Pancreas (tissue), 10 donors: ENCODE data around the gene NEK6. TPM values are rescaled to one million over a fixed set of nuclear protein-coding genes. Genes with fewer than 3 reads are reported as not detected.
"Not testable (repeated sequence)": the region's sequence is repeated elsewhere in the genome, so short reads cannot be mapped to it uniquely, and the experiment has no call there.

Experiments used
- ATAC-seq, 4 donors: fragments of 200-7000 bp; cut with Tn5 transposase; one replicate each; pipeline versions ENCODE4 v1.8.0 to v1.9.1; 2020; ENCODE audit warnings: mild to moderate bottlenecking in 4 of 4, moderate library complexity in 4 of 4
- DNase-seq, 6 donors: peaks; one replicate each; pipeline ENCODE4 v3.0.0-alpha.2; 2020
- FAIRE-seq: peaks from 2 replicates; lab custom pipeline; 2012; peaks lifted over from hg19 to GRCh38; lab: Jason Lieb, UNC
- H3K27ac ChIP-seq, 4 donors: fragments of 200-600 bp; sonication (generic); 1 replicate in 3 of 4; 2 replicates in 1 of 4; pipeline versions ENCODE4 v1.5.0 to v1.8.0; 2020
- H3K27me3 ChIP-seq, 4 donors: fragments of 200-600 bp; one replicate each; pipeline ENCODE4 v1.8.0; 2021
- H3K36me3 ChIP-seq, 3 donors: fragments of 200-600 bp; sonication (generic) in 1 of 3; one replicate each; pipeline versions ENCODE4 v1.5.0 to v1.8.0; 2020 to 2021
- H3K4me1 ChIP-seq, 3 donors: fragments of 200-600 bp; one replicate each; pipeline ENCODE4 v1.8.0; 2021
- H3K4me3 ChIP-seq, 4 donors: fragments of 200-600 bp; sonication (generic) in 2 of 4; one replicate each; pipeline versions ENCODE4 v1.5.0 to v1.8.0; 2020 to 2021
- H3K9me3 ChIP-seq, 4 donors: fragments of 200-600 bp; one replicate each; pipeline ENCODE4 v1.8.0; 2021
- WGBS, 2 donors: extraction: QIAGEN DNeasy Blood & Tissue Kit; methylation state at CpG; one replicate each; pipeline ENCODE4 v1.1.7; 2013; 5-methylcytosine and 5-hydroxymethylcytosine counted together
- intact Hi-C, 3 donors: fragments of 100-400 bp; cut with DNase I; formaldehyde crosslinking; loops; one replicate each; pipeline versions ENCODE4 v1.11.1 to v1.14.2; 2022
- polyA plus RNA-seq, 2 donors: library from polyadenylated mRNA; stranded (reverse); fragments of 200-250 nt; gene quantifications; one replicate each; pipeline ENCODE4 v1.2.3, GENCODE V29; 2013
- total RNA-seq, 6 donors: library from RNA; stranded (reverse); fragmentation: NEBNext Ultra II Directional in 4 of 6; extraction: Animal tissue kit (Norgen Biotek cat#: 25700) in 4 of 6; gene quantifications; one replicate each; pipeline versions ENCODE4 v1.2.1 to v1.2.4, GENCODE V29; 2021 to 2023
- TF ChIP-seq, protein P1 (sequence below), 4 donors: fragments of 200-600 bp; sonication (generic) in 3 of 4; IDR thresholded peaks; one replicate each; pipeline versions ENCODE4 v1.5.0 to v1.8.0; 2021; ENCODE audit warnings: antibody characterized with exemption in 4 of 4
- donor health status: healthy with polysubstance abuse.
- donor health status: DM: no; HTN: no; CAD: no; lungs with moderate emphysema.
- donor health status: DM: no; HTN: no; CAD: no.
- donor health status: control.
- donor health status: control.
- donor health status: Bipolar disorder and iron deficiency.
- donor health status: DM: yes; HTN: yes; CAD: no.
- donor health status: DM: no; HTN: no; CAD: no.
- donor health status: DM: no; HTN: no; CAD: no.
- donor health status: DM: yes; HTN: yes; CAD: no.

Gene NEK6
- total and polyA plus RNA-seq, 8 donors = 7.8 to 67.0 (median 29.7) TPM

DNA sequence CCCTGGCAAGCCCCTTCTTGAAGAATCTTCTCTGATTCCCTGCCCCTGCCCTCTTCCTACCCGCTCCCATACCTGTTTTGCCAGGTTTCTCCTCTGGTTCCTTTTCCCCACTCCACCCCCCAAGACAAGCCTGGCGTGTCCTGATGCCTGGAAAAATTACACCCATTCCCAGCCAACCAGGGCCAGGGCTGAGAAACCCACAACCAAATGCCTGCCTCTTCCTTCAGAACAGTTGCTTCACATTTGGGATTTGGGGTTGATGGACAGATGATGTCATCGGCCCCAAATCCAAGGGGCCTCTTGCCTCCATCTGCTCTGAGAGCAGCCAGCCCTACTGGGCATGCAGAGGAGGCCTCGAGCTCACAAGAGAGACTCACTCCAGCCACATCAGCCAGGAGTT lies 8.8 kb upstream of the NEK6 start:
- DNase-seq = peak in 1 of 6 donors; percentile 26
- H3K4me3 ChIP-seq = no peak overlapping the region
- H3K36me3 ChIP-seq = no peaks in the 10 kb centered on the region
- WGBS, 2 donors = 85 to 87% methylated on average over 4 of the region's 4 CpGs
- H3K9me3 ChIP-seq = no peaks in the 10 kb centered on the region
- no peak overlapping the region for H3K27ac ChIP-seq
- ATAC-seq = no peak
- H3K4me1 ChIP-seq = no peaks in the 10 kb centered on the region
- FAIRE-seq = no peak
- no peaks in the 10 kb centered on the region for H3K27me3 ChIP-seq
- intact Hi-C loops = no loop called here
- TF ChIP-seq, protein P1, sequence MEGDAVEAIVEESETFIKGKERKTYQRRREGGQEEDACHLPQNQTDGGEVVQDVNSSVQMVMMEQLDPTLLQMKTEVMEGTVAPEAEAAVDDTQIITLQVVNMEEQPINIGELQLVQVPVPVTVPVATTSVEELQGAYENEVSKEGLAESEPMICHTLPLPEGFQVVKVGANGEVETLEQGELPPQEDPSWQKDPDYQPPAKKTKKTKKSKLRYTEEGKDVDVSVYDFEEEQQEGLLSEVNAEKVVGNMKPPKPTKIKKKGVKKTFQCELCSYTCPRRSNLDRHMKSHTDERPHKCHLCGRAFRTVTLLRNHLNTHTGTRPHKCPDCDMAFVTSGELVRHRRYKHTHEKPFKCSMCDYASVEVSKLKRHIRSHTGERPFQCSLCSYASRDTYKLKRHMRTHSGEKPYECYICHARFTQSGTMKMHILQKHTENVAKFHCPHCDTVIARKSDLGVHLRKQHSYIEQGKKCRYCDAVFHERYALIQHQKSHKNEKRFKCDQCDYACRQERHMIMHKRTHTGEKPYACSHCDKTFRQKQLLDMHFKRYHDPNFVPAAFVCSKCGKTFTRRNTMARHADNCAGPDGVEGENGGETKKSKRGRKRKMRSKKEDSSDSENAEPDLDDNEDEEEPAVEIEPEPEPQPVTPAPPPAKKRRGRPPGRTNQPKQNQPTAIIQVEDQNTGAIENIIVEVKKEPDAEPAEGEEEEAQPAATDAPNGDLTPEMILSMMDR (IDR thresholded peaks at IDR 0.05) = no peak

DNA sequence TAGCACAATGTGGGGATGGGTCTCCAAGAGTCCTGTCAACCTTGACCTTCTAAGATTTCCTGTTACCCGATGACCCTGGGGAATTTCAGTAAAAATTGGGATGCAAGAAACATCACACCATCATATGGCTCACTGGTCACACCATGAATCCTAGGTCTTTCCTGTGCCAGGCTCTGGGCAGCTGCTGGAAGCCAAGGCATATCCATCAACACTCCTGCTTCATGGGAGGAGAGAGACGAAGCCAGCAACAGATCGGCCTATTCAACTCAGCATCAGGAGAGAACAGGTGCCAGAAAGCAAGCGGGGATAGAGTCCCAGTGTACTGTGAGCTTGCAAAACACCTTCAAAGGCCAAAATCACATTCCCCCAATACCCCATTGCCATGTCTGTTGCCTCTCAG lies 6.5 kb upstream of the NEK6 start:
- no peak overlapping the region for H3K27ac ChIP-seq

DNA sequence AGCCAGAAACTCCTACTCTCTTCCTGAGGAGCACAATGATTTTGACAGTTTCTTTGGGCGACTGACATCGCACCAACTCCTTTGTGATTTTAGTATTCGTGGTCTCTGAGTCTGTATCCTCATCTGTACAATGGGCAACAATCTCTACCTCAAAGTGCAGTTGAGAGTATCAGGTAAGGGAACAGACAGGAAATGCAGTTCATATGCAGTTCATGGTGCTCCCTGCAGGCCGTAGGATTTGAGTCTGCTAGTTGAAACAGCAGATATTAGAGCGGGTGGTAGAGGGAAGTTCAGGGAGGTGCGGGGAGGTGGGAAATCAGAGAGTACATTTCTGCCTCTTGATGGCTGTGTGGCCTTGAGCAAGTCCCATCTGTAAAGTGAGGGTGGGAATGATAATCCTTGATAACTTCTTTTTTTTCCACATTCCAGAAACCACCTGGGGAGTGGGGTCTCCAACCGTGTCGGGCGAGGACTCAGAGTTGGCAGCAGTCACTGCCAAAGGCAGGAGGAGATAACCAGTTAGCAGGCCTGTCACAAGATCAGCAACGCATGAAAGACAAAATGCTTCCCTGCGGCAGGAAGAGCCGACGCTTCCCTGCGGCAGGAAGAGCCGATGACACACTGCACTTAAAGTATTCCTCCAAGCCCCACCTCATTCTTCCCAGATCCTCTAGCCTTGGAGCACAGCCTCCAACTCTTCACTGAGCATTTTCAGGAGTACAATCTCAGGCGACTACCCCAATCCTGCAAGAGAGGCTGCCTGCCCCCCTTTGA lies 6.0 kb upstream of the NEK6 start:
- Histone ChIP-seq H3K27ac (no peak overlapping the region), H3K4me1 (no peaks in the 10 kb centered on the region), H3K36me3 (no peaks in the 10 kb centered on the region), H3K27me3 (no peaks in the 10 kb centered on the region), H3K9me3 (no peaks in the 10 kb centered on the region), H3K4me3 (no peak overlapping the region)
- intact Hi-C loops = no loop called here
- no peak for FAIRE-seq
- peak in 2 of 6 donors; percentile 10 to 14 for DNase-seq
- peak in 1 of 4 donors; percentile 37 for ATAC-seq
- 78 to 87% methylated on average over 16 of the region's 16 CpGs for WGBS, 2 donors
- TF ChIP-seq, protein P1 (IDR thresholded peaks at IDR 0.05) = no peak

More for the DNA sequence above, 6.5 kb upstream of the NEK6 start:
- Histone ChIP-seq H3K4me3 (no peak overlapping the region), H3K27me3 (no peaks in the 10 kb centered on the region), H3K4me1 (no peaks in the 10 kb centered on the region), H3K36me3 (no peaks in the 10 kb centered on the region), H3K9me3 (no peaks in the 10 kb centered on the region)
- 74 to 82% methylated on average over 4 of the region's 4 CpGs for WGBS, 2 donors
- intact Hi-C loops = no loop called here
- FAIRE-seq (no peak), DNase-seq (peak in 1 of 6 donors; percentile 18), ATAC-seq (no peak)
- TF ChIP-seq, protein P1 (IDR thresholded peaks at IDR 0.05) = no peak

DNA sequence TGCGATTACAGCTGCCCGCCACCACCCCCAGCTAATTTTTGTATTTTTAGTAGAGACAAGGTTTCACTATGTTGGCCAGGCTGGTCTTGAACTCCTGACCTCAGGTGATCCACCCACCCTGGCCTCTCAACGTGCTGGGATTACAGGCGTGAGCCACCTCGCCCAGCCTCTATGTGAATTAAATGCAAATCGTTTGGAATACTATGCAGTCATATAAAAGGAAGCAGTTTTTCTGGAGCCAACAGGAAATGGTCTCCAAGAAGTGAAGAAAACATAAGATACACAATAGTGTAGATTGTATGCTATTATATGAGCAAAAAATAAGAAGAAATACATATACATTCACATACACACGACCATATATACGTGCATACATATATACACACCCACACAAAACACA lies 4.9 kb upstream of the NEK6 start:
- FAIRE-seq, H3K4me1 ChIP-seq, H3K27me3 ChIP-seq, ATAC-seq, H3K27ac ChIP-seq, intact Hi-C loops, H3K36me3 ChIP-seq, H3K9me3 ChIP-seq, H3K4me3 ChIP-seq: not testable (repeated sequence)
- 87 to 90% methylated on average over 8 of the region's 8 CpGs for WGBS, 2 donors
- peak in 1 of 6 donors; percentile 19 for DNase-seq

DNA sequence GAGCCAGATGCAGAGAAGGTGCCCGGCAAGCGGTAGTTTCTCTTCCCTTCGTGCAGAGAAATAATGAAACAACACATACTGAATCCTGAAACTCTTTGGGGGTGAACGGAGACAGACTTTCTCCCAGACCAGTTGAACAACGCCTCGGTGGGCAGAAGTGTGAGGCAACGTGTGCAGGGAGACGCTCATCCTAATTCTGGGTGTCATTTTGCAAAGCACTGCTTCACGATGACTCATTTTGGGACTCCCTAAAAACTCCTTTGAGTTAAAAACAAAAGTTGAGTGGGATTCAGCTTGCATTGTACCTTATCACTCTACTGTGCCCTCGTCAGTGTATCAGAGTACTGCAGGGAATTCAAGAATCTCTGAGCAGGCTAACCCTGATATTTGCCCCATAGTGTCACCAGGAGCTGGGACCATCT lies 3.5 kb upstream of the NEK6 start:
- intact Hi-C loops = no loop called here
- Histone ChIP-seq H3K4me1 (no peaks in the 10 kb centered on the region), H3K9me3 (no peaks in the 10 kb centered on the region), H3K27ac (no peak overlapping the region), H3K36me3 (no peaks in the 10 kb centered on the region), H3K27me3 (no peaks in the 10 kb centered on the region), H3K4me3 (no peak overlapping the region)
- peak in 1 of 6 donors; percentile 2 for DNase-seq
- ATAC-seq = no peak
- TF ChIP-seq, protein P1 (IDR thresholded peaks at IDR 0.05) = no peak
- no peak for FAIRE-seq
- 76 to 82% methylated on average over 10 of the region's 10 CpGs for WGBS, 2 donors
